Neuronal stem cell (in vitro differentiated cells): ENCODE measurements around the gene GABRR3.

Experiments
- DNase-seq: peaks from one replicate; pipeline ENCODE4 v3.0.0-alpha.2; 2013; ENCODE audit warnings: low spot score
- H2AFZ ChIP-seq: one replicate; pipeline ENCODE4 v1.6.1; 2013; ENCODE audit warnings: mild to moderate bottlenecking, low read length, inconsistent platforms
- H2AK5ac ChIP-seq: 2 replicates; pipeline ENCODE4 v1.6.1; 2013; ENCODE audit warnings: low read depth, mild to moderate bottlenecking, inconsistent platforms, low read length, moderate library complexity, mixed read lengths
- H2BK120ac ChIP-seq: 2 replicates; pipeline ENCODE4 v1.6.1; 2013; ENCODE audit warnings: low read depth, mild to moderate bottlenecking, inconsistent platforms, low read length, moderate library complexity, mixed read lengths
- H2BK12ac ChIP-seq: one replicate; pipeline ENCODE4 v1.6.1; 2013; ENCODE audit warnings: low read length, inconsistent platforms
- H2BK15ac ChIP-seq: 2 replicates; pipeline ENCODE4 v1.6.1; 2013; ENCODE audit warnings: mild to moderate bottlenecking, low read length, inconsistent platforms, mixed read lengths
- H2BK5ac ChIP-seq: one replicate; pipeline ENCODE4 v1.6.1; 2013; ENCODE audit warnings: inconsistent platforms, mild to moderate bottlenecking, low read length, moderate library complexity
- H3K14ac ChIP-seq: one replicate; pipeline ENCODE4 v1.6.1; 2013; ENCODE audit warnings: low read length, inconsistent platforms
- H3K18ac ChIP-seq: 2 replicates; pipeline ENCODE4 v1.6.1; 2013; ENCODE audit warnings: low read length, inconsistent platforms
- H3K23ac ChIP-seq: 2 replicates; pipeline ENCODE4 v1.6.1; 2013; ENCODE audit warnings: low read depth, mild to moderate bottlenecking, mixed read lengths, low read length, inconsistent platforms; ENCODE audit not compliant: poor library complexity
- H3K27ac ChIP-seq: replicated peaks from 3 replicates; pipeline ENCODE4 v1.5.1; 2013; ENCODE audit warnings: low read length, inconsistent platforms
- H3K27me3 ChIP-seq, 3 experiments: 2 replicates each; pipeline ENCODE4 v1.6.1; 2013; ENCODE audit warnings: low read length in 3 of 3, mild to moderate bottlenecking in 2 of 3, inconsistent platforms in 1 of 3, low read depth in 1 of 3, mixed read lengths in 1 of 3, moderate library complexity in 1 of 3; ENCODE audit not compliant: control insufficient read depth in 3 of 3, insufficient read depth in 3 of 3
- H3K36me3 ChIP-seq, 2 donors: replicated peaks in 1 of 2; 2 replicates each; pipeline ENCODE4 v1.6.1; 2013; ENCODE audit warnings: low read length in 2 of 2; ENCODE audit not compliant: control insufficient read depth in 2 of 2, insufficient read depth in 2 of 2
- H3K4ac ChIP-seq: 2 replicates; pipeline ENCODE4 v1.6.1; 2013; ENCODE audit warnings: inconsistent platforms, mild to moderate bottlenecking, low read length, moderate library complexity
- H3K4me1 ChIP-seq, 2 donors: 1 replicate in 1 of 2; 2 replicates in 1 of 2; pipeline ENCODE4 v1.6.1; 2013; ENCODE audit warnings: low read length in 2 of 2, low read depth in 1 of 2; ENCODE audit not compliant: control insufficient read depth in 2 of 2, insufficient read depth in 1 of 2
- H3K4me2 ChIP-seq: one replicate; pipeline ENCODE4 v1.6.1; 2013; ENCODE audit warnings: mild to moderate bottlenecking, low read length, inconsistent platforms; ENCODE audit not compliant: insufficient read depth, poor library complexity, severe bottlenecking
- H3K4me3 ChIP-seq, 2 donors: 2 replicates each; pipeline ENCODE4 v1.5.1; 2013; ENCODE audit warnings: low read length in 2 of 2, mild to moderate bottlenecking in 2 of 2, inconsistent platforms in 1 of 2, moderate library complexity in 1 of 2
- H3K79me1 ChIP-seq: one replicate; pipeline ENCODE4 v1.6.1; 2013; ENCODE audit warnings: low read depth, mild to moderate bottlenecking, inconsistent platforms, low read length, moderate library complexity
- H3K9ac ChIP-seq: one replicate; pipeline ENCODE4 v1.6.1; 2013; ENCODE audit warnings: mild to moderate bottlenecking, low read depth, low read length, inconsistent platforms; ENCODE audit not compliant: poor library complexity
- H3K9me3 ChIP-seq, 2 donors: replicated peaks in 1 of 2; 2 replicates each; pipeline versions ENCODE3 to v1.6.1; 2013; ENCODE audit warnings: low read length in 2 of 2, mild to moderate bottlenecking in 2 of 2, inconsistent platforms in 1 of 2, low read depth in 1 of 2, mixed read lengths in 1 of 2, moderate library complexity in 1 of 2; ENCODE audit not compliant: control insufficient read depth in 2 of 2, insufficient read depth in 1 of 2
- H4K8ac ChIP-seq: one replicate; pipeline ENCODE4 v1.6.1; 2013; ENCODE audit warnings: low read depth, mild to moderate bottlenecking, inconsistent platforms, low read length, moderate library complexity
- H4K91ac ChIP-seq: one replicate; pipeline ENCODE4 v1.6.1; 2013; ENCODE audit warnings: low read length, low read depth, mild to moderate bottlenecking, inconsistent platforms; ENCODE audit not compliant: poor library complexity
- WGBS, 2 donors: extraction: QIAGEN DNeasy Blood & Tissue Kit; methylation state at CpG; one replicate each; pipeline ENCODE4 v1.1.7; 2013; ENCODE audit warnings: missing lambda C conversion rate in 2 of 2, mixed read lengths in 1 of 2; ENCODE audit not compliant: insufficient read length in 2 of 2, insufficient replicate concordance in 1 of 2; ENCODE audit errors: extremely low coverage in 2 of 2; 5-methylcytosine and 5-hydroxymethylcytosine counted together

GABRR3 gene

GRCh38 chr3:98004721-98005120 lies 30.4 kb downstream of the GABRR3 start:
- no peaks in the 10 kb centered on the region for H3K79me1 ChIP-seq
- H3K4me2 ChIP-seq, result no peak overlapping the region
- DNase-seq, result no peak
- no peaks in the 10 kb centered on the region for H3K27me3 ChIP-seq
- no peak overlapping the region for H3K4ac ChIP-seq
- H3K4me1 ChIP-seq, result no peaks in the 10 kb centered on the region
- no peak overlapping the region for H2AFZ ChIP-seq
- H3K14ac ChIP-seq, result no peak overlapping the region
- H3K9ac ChIP-seq, result no peak overlapping the region
- H4K8ac ChIP-seq, result no peak overlapping the region
- no peak overlapping the region for H3K27ac ChIP-seq
- H3K18ac ChIP-seq, result no peak overlapping the region
- no peak overlapping the region for H3K23ac ChIP-seq
- no peaks in the 10 kb centered on the region for H3K9me3 ChIP-seq
- no peak overlapping the region for H2BK12ac ChIP-seq
- no peaks in the 10 kb centered on the region for H3K36me3 ChIP-seq
- H2BK120ac ChIP-seq, result no peak overlapping the region
- no CpG with 5 or more reads among the region's 3 CpGs for WGBS, 2 donors
- H2AK5ac ChIP-seq, result no peak overlapping the region
- no peak overlapping the region for H4K91ac ChIP-seq
- H2BK15ac ChIP-seq, result no peak overlapping the region
- H3K4me3 ChIP-seq, result no peak overlapping the region
- H2BK5ac ChIP-seq, result no peak overlapping the region

GRCh38 chr3:98003306-98003969 lies 31.7 kb downstream of the GABRR3 start:
- H3K36me3 ChIP-seq, result no peaks in the 10 kb centered on the region
- H3K4me1 ChIP-seq, result no peaks in the 10 kb centered on the region
- no peak overlapping the region for H2AK5ac ChIP-seq
- H3K27ac ChIP-seq, result no peak overlapping the region
- H2BK5ac ChIP-seq, result no peak overlapping the region
- no peaks in the 10 kb centered on the region for H3K27me3 ChIP-seq
- no peak overlapping the region for H4K91ac ChIP-seq
- no peak for DNase-seq
- H2BK15ac ChIP-seq, result no peak overlapping the region
- H3K23ac ChIP-seq, result no peak overlapping the region
- H3K9ac ChIP-seq, result no peak overlapping the region
- no peak overlapping the region for H3K4me3 ChIP-seq
- H3K9me3 ChIP-seq, result no peaks in the 10 kb centered on the region
- H2BK12ac ChIP-seq, result no peak overlapping the region
- H3K18ac ChIP-seq, result no peak overlapping the region
- no peaks in the 10 kb centered on the region for H3K79me1 ChIP-seq
- no peak overlapping the region for H3K4ac ChIP-seq
- no peak overlapping the region for H3K14ac ChIP-seq
- H3K4me2 ChIP-seq, result no peak overlapping the region
- no peak overlapping the region for H4K8ac ChIP-seq
- no peak overlapping the region for H2AFZ ChIP-seq
- no peak overlapping the region for H2BK120ac ChIP-seq
- WGBS, 2 donors, result no CpG with 5 or more reads among the region's 2 CpGs

- Histone ChIP-seq H2AFZ (no peak overlapping the region), H3K23ac (no peak overlapping the region), H3K4me2 (no peak overlapping the region), H3K36me3 (no peaks in the 10 kb centered on the region), H3K4ac (no peak overlapping the region), H3K4me3 (no peak overlapping the region), H2BK120ac (no peak overlapping the region), H3K14ac (no peak overlapping the region), H3K27me3 (no peaks in the 10 kb centered on the region), H2AK5ac (no peak overlapping the region), H4K8ac (no peak overlapping the region), H3K79me1 (no peaks in the 10 kb centered on the region), H3K9ac (no peak overlapping the region), H3K18ac (no peak overlapping the region), H2BK15ac (no peak overlapping the region), H3K4me1 (no peaks in the 10 kb centered on the region), H3K9me3 (no peaks in the 10 kb centered on the region), H2BK5ac (no peak overlapping the region), H3K27ac (no peak overlapping the region), H2BK12ac (no peak overlapping the region), H4K91ac (no peak overlapping the region)
- WGBS, 2 donors, result no CpG with 5 or more reads among the region's 1 CpG
- DNase-seq, result no peak
These were observed 32.4 kb downstream of the GABRR3 start for GRCh38 chr3:98002717-98003116.

- Histone ChIP-seq H2AFZ (no peak overlapping the region), H3K14ac (no peak overlapping the region), H3K4me3 (no peak overlapping the region), H2BK12ac (no peak overlapping the region), H3K27me3 (no peaks in the 10 kb centered on the region), H3K79me1 (no peaks in the 10 kb centered on the region), H3K18ac (no peak overlapping the region), H3K27ac (no peak overlapping the region), H2BK15ac (no peak overlapping the region), H4K8ac (no peak overlapping the region), H3K4me1 (no peaks in the 10 kb centered on the region), H3K4me2 (no peak overlapping the region), H3K9me3 (no peaks in the 10 kb centered on the region), H3K4ac (no peak overlapping the region), H3K36me3 (no peaks in the 10 kb centered on the region), H3K9ac (no peak overlapping the region), H3K23ac (no peak overlapping the region), H2BK5ac (no peak overlapping the region), H4K91ac (no peak overlapping the region), H2BK120ac (no peak overlapping the region), H2AK5ac (no peak overlapping the region)
- no CpG with 5 or more reads among the region's 1 CpG for WGBS, 2 donors
- no peak for DNase-seq
These were observed 35.1 kb downstream of the GABRR3 start for GRCh38 chr3:97999994-98000393.
